IMR-90 (cell line): ENCODE measurements around the gene PLIN4. TPM values are rescaled to one million over a fixed set of nuclear protein-coding genes. Genes with fewer than 3 reads are reported as not detected.

ENCODE experiments used
- ELK1 ChIP-seq: fragments of 150-350 bp; IDR thresholded peaks from 2 replicates; pipeline ENCODE4 v1.6.1; 2016; ENCODE audit warnings: low read depth, mild to moderate bottlenecking, low read length, moderate library complexity, borderline replicate concordance
- MAFK ChIP-seq: IDR thresholded peaks from 2 replicates; pipeline ENCODE4 v1.6.1; 2012; ENCODE audit warnings: low read depth, low read length, improper control_type of control experiment
- RAD21 ChIP-seq: IDR thresholded peaks from 2 replicates; pipeline ENCODE4 v1.6.1; 2012; ENCODE audit warnings: low read length, improper control_type of control experiment
- polyA plus RNA-seq, 3 experiments: library from polyadenylated mRNA; depleted of rRNA; stranded (reverse); fragments of >200 nt; gene quantifications; 2 replicates each; pipeline ENCODE4 v1.2.3, GENCODE V29; 2012; ENCODE audit warnings: low replicate concordance in 1 of 3
- total RNA-seq: library from RNA; depleted of rRNA; stranded (reverse); fragments of >200 nt; gene quantifications from 2 replicates; pipeline ENCODE4 v1.2.3, GENCODE V29; 2012

Gene PLIN4
- total and polyA plus RNA-seq, 2 of the 4 experiments (the other 2 are of a cell fraction): under 0.01 to 0.09 TPM

GRCh38 chr19:4473763-4474513 is 44.3 kb downstream of the PLIN4 start (continued):
- TF ChIP-seq ELK1: no peak
- no peak for TF ChIP-seq RAD21
- TF ChIP-seq MAFK: no peak
